ENCODE results near the gene PSMB7. TPM values are rescaled to one million over a fixed set of nuclear protein-coding genes. Genes with fewer than 3 reads are reported as not detected.

Gene PSMB7
- total RNA-seq, 4 donors from 2014 or later, result 67.6 to 110 (median 90.8) TPM

DNA sequence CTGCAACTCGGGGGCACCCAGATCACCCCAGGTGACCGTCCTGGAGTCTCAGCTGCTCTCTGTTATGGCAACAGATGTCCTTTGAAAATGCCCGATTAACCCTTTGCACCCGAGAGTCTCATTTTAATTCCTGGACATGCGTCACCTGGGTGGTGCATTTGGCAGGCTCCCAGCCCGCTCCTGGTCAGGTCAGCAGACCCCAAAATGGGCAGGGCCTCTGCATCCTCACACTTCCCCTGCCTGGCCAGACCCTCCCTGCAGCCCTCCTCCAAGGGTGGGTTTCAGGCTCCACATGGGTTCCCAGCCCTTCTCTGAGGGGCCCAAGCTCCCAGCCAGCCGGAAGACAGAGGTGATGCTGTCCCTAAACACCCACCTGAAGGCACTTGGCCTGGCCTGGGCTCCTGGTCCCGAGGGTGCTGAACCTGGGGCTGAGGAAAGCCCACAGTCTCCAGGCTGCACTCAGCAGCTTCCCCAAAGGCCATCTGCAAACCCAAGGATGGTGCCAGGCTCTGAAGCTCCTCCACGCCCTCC, 69.4 kb downstream of the PSMB7 start:
- Histone ChIP-seq H3K4me1 (no peaks in the 10 kb centered on the region), H3K27me3 (no peaks in the 10 kb centered on the region), H3K36me3 (peaks cover 0 to 83% (median 0%) of the 10 kb centered on the region in 3 donors), H3K4me3 (no peak overlapping the region), H3K9me3 (no peaks in the 10 kb centered on the region), H3K27ac (no peak overlapping the region)
- no peak for DNase-seq
- TF ChIP-seq, protein P1, sequence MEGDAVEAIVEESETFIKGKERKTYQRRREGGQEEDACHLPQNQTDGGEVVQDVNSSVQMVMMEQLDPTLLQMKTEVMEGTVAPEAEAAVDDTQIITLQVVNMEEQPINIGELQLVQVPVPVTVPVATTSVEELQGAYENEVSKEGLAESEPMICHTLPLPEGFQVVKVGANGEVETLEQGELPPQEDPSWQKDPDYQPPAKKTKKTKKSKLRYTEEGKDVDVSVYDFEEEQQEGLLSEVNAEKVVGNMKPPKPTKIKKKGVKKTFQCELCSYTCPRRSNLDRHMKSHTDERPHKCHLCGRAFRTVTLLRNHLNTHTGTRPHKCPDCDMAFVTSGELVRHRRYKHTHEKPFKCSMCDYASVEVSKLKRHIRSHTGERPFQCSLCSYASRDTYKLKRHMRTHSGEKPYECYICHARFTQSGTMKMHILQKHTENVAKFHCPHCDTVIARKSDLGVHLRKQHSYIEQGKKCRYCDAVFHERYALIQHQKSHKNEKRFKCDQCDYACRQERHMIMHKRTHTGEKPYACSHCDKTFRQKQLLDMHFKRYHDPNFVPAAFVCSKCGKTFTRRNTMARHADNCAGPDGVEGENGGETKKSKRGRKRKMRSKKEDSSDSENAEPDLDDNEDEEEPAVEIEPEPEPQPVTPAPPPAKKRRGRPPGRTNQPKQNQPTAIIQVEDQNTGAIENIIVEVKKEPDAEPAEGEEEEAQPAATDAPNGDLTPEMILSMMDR (IDR thresholded peaks at IDR 0.05), result no peak
- TF ChIP-seq POLR2A (IDR thresholded peaks at IDR 0.05), result no peak

DNA sequence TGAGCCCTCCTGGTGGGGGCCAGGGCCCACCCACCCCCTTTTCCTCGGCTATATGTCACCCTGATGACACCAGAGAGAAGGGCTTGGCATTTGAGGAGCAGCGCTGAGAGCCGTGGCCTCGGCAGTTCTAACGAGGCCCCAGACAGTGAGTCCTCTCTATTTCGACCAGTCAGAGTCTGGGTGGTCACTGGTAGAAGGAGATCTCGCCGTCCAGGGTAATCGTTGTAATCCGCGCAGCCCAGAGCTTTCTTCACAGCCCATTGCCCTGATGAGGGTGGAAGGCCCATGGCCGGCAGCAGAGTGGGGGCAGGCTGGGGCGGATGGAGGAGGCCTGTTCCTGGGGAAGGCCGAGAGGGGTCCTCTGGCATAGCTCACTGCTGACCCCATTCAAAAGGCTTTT, 70.2 kb downstream of the PSMB7 start:
- Histone ChIP-seq H3K4me1 (no peaks in the 10 kb centered on the region), H3K4me3 (no peak overlapping the region), H3K27me3 (no peaks in the 10 kb centered on the region), H3K36me3 (peaks cover 0 to 82% (median 0%) of the 10 kb centered on the region in 3 donors), H3K27ac (no peak overlapping the region), H3K9me3 (no peaks in the 10 kb centered on the region)
- no peak for DNase-seq
- no peak for TF ChIP-seq POLR2A (IDR thresholded peaks at IDR 0.05)
- TF ChIP-seq, protein P1 (IDR thresholded peaks at IDR 0.05), result no peak

DNA sequence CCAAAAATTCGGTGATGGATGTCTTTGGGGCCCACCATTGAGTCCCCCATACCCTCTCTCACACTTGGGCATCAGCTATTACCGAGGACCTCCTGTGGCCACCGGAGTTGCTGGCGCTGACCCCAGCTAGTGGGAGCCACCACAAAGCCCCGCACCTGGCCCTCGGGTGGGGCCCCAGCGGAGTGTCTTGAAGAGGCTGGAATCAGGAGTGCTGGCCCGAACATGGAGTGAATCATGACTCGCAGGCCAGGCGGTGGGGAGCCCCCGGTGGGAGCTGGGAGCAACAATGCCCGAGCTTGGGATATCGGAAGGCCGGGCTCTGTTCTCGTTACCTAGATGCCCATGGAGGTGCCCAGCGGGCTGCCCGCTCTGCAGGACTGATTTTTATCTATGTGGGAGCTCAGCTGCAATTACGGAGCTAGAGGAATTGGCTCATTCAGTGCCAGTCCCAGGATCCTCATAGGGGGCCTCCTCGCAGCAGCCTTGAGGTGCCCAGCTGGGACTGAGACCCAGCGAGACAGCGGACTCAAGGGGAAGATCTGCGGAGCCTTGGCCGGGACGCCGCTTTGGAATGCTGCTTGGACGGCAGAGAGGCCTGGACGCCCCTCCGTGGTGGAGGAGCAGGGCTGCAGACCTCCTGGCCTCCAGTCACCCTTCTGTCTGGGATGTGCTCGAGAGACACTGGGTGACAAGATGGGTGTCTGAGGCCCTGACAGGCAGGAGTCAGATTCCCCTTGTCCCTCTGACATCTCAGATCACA, 70.8 kb downstream of the PSMB7 start:
- Histone ChIP-seq H3K27me3 (no peaks in the 10 kb centered on the region), H3K9me3 (no peaks in the 10 kb centered on the region), H3K27ac (no peak overlapping the region), H3K36me3 (peaks cover 0 to 77% (median 0%) of the 10 kb centered on the region in 3 donors), H3K4me3 (no peak overlapping the region), H3K4me1 (no peaks in the 10 kb centered on the region)
- no peak for DNase-seq
- no peak for TF ChIP-seq POLR2A (IDR thresholded peaks at IDR 0.05)
- TF ChIP-seq, protein P1 (IDR thresholded peaks at IDR 0.05), result no peak

DNA sequence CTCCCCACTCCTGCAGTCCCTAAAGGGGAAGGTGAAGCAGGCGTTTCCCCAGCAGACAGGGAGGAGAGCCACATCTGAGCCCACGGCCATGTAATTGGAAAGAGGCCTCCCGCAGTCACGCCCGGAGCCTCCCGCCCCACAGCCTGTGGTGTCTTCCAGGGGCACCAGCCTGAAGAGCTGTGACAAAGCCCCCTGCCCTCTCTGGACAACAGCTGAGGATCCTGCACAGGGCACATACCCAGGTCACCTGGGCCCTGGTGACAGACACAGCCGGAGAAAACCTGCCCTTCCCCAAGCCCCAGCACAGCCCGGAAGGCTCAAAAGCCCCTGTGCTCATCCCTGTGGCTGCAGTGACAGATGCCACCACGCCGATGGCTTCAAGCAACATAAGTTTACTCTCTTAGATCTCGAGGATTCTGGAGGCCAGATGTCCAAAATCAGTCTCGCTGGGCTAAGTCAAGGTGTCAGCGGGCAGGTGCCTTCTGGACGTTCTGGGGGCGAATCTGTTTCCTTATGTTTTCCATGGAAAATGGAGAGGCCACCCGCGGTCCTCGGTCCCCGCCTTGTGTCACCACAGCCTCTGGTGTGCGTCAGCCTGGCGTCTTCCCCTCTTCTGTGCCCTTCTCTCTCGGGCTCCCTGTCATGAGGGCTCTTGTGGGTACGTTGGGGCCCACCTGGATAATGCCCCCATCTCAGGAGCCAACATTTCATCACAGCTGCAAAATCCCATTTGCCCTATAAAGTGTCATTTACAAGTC, 71.5 kb downstream of the PSMB7 start:
- no peaks in the 10 kb centered on the region for H3K4me1 ChIP-seq
- no peak overlapping the region for H3K4me3 ChIP-seq
- H3K9me3 ChIP-seq, result no peaks in the 10 kb centered on the region
- H3K27me3 ChIP-seq, result no peaks in the 10 kb centered on the region
- no peak for DNase-seq
- TF ChIP-seq, protein P1 (IDR thresholded peaks at IDR 0.05), result no peak
- TF ChIP-seq POLR2A (IDR thresholded peaks at IDR 0.05), result no peak
- H3K27ac ChIP-seq, result peak overlapping the region in 1 of 4 donors; percentile 42
- H3K36me3 ChIP-seq, result peaks cover 0 to 69% (median 0%) of the 10 kb centered on the region in 3 donors

DNA sequence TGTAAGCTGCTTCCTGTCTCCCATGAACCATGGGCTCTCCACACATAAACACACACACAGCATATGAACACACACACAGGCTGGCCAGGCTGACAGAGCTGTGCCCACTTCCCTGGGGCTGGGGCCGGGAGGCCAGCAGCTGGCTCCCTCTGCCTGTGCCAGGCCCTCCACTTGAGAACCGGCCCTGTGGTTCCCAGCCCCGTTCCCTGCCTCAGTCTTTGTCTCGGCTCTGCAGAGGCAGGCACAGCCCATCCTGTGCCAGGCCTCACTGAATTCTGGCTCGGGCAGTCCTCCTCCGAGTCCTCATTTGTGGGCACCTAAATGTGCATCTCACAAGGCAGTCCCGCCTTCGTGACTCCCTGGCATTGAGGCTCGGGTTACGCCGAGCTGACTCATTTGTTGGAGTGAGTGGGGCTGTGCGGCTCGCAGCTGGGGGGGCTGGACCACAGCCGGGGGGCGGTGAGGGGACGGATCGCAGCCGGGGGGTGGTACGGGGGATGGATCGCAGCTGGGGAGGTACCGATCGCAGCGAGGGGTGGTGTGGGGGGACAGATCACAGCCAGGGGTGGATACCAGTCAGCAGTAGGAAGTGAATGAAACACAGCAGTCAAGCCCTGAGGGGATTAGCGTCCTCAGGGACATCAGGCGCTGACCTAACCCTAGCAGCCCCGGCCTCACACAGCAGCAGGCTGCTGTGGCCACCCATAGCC, 72.3 kb downstream of the PSMB7 start:
- H3K4me3 ChIP-seq, result no peak overlapping the region
- no peaks in the 10 kb centered on the region for H3K9me3 ChIP-seq
- H3K27ac ChIP-seq, result peak overlapping the region in 2 of 4 donors; percentile 42 to 43
- no peaks in the 10 kb centered on the region for H3K27me3 ChIP-seq
- H3K4me1 ChIP-seq, result no peaks in the 10 kb centered on the region
- peaks cover 0 to 61% (median 0%) of the 10 kb centered on the region in 3 donors for H3K36me3 ChIP-seq
- no peak for DNase-seq
- TF ChIP-seq POLR2A (IDR thresholded peaks at IDR 0.05), result no peak
- TF ChIP-seq, protein P1 (IDR thresholded peaks at IDR 0.05), result no peak
